Small intestine (tissue), 7 donors: ENCODE data around the gene CNTLN. TPM values are rescaled to one million over a fixed set of nuclear protein-coding genes. Genes with fewer than 3 reads are reported as not detected.
"Not testable (repeated sequence)": the region's sequence is repeated elsewhere in the genome, so short reads cannot be mapped to it uniquely, and the experiment has no call there.

Source experiments
- DNase-seq, 2 donors: peaks; one replicate each; pipeline versions ENCODE4 v3.0.0 to v3.0.0-alpha.2; 2013
- FAIRE-seq: peaks from 2 replicates; lab custom pipeline; 2012; peaks lifted over from hg19 to GRCh38; lab: Jason Lieb, UNC
- H3K27ac ChIP-seq, 3 donors: one replicate each; pipeline ENCODE4 v1.5.1; 2013; ENCODE audit warnings: low read length in 2 of 3, mild to moderate bottlenecking in 2 of 3, control low read depth in 1 of 3, inconsistent platforms in 1 of 3, low read depth in 1 of 3, moderate library complexity in 1 of 3
- H3K27me3 ChIP-seq, 3 donors: one replicate each; pipeline ENCODE4 v1.6.1; 2013; ENCODE audit warnings: low read length in 3 of 3, inconsistent platforms in 1 of 3; ENCODE audit not compliant: control insufficient read depth in 3 of 3, insufficient read depth in 3 of 3
- H3K36me3 ChIP-seq, 3 donors: one replicate each; pipeline ENCODE4 v1.6.1; 2013; ENCODE audit warnings: low read length in 3 of 3, inconsistent platforms in 1 of 3, low read depth in 1 of 3, mild to moderate bottlenecking in 1 of 3, moderate library complexity in 1 of 3; ENCODE audit not compliant: control insufficient read depth in 3 of 3, insufficient read depth in 2 of 3
- H3K4me1 ChIP-seq, 3 donors: one replicate each; pipeline ENCODE4 v1.6.1; 2013; ENCODE audit warnings: low read length in 2 of 3, inconsistent platforms in 1 of 3, low read depth in 1 of 3, mild to moderate bottlenecking in 1 of 3, moderate library complexity in 1 of 3; ENCODE audit not compliant: control insufficient read depth in 3 of 3, insufficient read depth in 2 of 3
- H3K4me3 ChIP-seq, 3 donors: one replicate each; pipeline ENCODE4 v1.5.1; 2013; ENCODE audit warnings: low read length in 3 of 3, control low read depth in 1 of 3, inconsistent platforms in 1 of 3, low read depth in 1 of 3, mild to moderate bottlenecking in 1 of 3, moderate library complexity in 1 of 3
- H3K9me3 ChIP-seq, 2 donors: one replicate each; pipeline ENCODE4 v1.6.1; 2013; ENCODE audit warnings: low read depth in 1 of 2, low read length in 1 of 2; ENCODE audit not compliant: control insufficient read depth in 2 of 2, insufficient read depth in 1 of 2
- WGBS, 3 donors: extraction: QIAGEN DNeasy Blood & Tissue Kit; methylation state at CpG; one replicate each; pipeline ENCODE4 v1.1.7; 2013; 5-methylcytosine and 5-hydroxymethylcytosine counted together
- polyA plus RNA-seq, 4 donors: library from polyadenylated mRNA; stranded (reverse) in 3 of 4; unstranded in 1 of 4; fragments of 200-250 nt in 3 of 4; fragments of 120-200 nt in 1 of 4; gene quantifications; one replicate each; pipeline versions ENCODE4 v1.2.1 to v1.2.3, GENCODE V29; 2013
- donor health status: healthy with polysubstance abuse.
- donor health status: control.
- donor health status: control.
- donor health status: Bipolar disorder and iron deficiency.
- donor health status: healthy.

CNTLN gene
- polyA plus RNA-seq, 4 donors = 0.54 to 4.0 (median 3.0) TPM; not detected in 1

DNA sequence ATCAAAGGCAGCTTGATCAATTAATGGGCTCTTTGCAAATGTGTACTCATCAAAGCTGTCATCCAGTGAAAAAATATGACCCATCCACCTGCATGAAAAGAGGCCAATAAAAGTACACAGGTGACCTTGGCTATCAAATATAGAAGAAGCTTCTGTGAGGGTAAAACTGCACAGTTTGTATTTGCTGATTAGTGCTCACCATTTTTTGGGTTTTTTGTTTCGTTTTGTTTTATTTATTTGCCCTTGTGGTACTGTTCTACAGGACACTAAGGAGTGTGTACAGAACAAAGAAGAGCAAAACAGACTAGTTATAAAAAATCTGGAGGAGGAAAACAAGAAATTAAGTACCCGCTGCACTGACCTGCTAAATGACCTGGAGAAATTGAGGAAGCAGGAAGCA, 101.3 kb downstream of the CNTLN start:
- DNase-seq (no peak), FAIRE-seq (no peak)
- Histone ChIP-seq H3K36me3 (no peaks in the 10 kb centered on the region), H3K27me3 (no peaks in the 10 kb centered on the region), H3K9me3 (no peaks in the 10 kb centered on the region), H3K4me3 (no peak overlapping the region), H3K27ac (no peak overlapping the region), H3K4me1 (no peaks in the 10 kb centered on the region)
- 65 to 70% (median 69%) methylated on average over 2 of the region's 2 CpGs for WGBS, 3 donors

DNA sequence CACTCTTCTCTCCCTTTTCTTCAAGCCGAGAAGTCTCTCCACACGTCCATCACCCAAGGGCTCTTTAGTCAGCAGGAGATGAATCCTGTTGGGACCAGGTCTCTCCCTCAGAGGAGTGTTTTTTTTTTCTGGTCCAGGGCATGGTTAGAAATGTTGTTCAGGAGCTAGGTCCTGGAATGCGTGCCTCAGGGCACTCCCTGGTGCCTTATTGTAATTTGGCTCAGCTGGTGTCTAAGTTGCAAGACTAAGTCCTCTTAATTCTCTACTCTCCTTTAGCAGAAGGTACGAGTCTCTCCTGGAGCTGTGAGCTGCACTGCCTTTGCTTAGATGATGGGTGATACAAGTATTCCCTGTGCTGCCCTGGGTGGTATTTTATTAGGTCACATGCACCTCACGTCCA, 111.9 kb downstream of the CNTLN start:
- Histone ChIP-seq H3K36me3 (peaks cover 0 to 2% (median 0%) of the 10 kb centered on the region in 3 donors), H3K9me3 (peaks cover 0 to 21% of the 10 kb centered on the region in 2 donors), H3K27me3 (no peaks in the 10 kb centered on the region), H3K27ac (no peak overlapping the region), H3K4me1 (no peaks in the 10 kb centered on the region), H3K4me3 (no peak overlapping the region)
- no peak for FAIRE-seq
- no peak for DNase-seq
- 86 to 94% (median 87%) methylated on average over 5 of the region's 5 CpGs for WGBS, 3 donors

DNA sequence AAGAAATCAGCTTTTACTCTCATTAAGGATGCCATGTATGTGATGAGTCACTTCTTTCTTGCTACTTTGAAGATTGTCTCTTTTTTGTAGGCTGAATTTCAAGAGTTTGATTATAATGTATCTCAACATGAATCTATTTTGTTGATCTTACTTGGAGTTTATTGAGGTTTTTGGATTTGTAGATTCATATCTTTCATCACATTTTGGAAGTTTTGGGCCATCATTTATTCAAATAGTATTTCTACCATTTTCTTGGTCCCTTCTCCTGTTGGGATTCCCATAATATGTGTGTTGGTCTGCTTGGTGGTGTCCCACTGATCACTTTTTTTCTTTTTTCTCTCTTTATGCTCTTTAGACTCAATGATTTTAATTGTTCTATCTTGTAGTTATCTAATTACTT, 116.3 kb downstream of the CNTLN start:
- Histone ChIP-seq H3K4me3 (no peak overlapping the region), H3K4me1 (no peaks in the 10 kb centered on the region), H3K27ac (no peak overlapping the region), H3K9me3 (peaks cover 0 to 13% of the 10 kb centered on the region in 2 donors), H3K27me3 (no peaks in the 10 kb centered on the region), H3K36me3 (peaks cover 0 to 2% (median 0%) of the 10 kb centered on the region in 3 donors)
- no peak for FAIRE-seq
- DNase-seq = no peak

DNA sequence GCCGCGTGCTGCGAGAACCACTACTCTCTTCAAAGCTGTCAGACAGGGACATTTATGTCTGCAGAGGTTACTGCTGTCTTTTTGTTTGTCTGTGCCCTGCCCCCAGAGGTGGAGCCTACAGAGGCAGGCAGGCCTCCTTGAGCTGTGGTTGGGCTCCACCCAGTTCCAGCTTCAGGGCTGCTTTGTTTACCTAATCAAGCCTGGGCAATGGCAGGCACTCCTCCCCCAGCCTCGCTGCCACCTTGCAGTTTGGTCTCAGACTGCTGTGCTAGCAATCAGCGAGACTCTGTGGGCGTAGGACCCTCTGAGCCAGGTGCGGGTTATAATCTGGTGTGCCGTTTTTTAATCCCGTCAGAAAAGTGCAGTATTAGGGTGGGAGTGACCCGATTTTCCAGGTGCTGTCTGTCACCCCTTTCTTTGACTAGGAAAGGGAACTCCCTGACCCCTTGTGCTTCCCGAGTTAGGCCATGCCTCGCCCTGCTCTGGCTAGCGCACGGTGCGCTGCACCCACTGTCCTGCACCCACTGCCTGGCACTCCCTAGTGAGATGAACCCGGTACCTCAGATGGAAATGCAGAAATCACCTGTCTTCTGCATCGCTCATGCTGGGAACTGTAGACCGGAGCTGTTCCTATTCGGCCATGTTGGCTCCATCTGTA, 133.8 kb downstream of the CNTLN start:
- not testable (repeated sequence) for H3K36me3 ChIP-seq, H3K9me3 ChIP-seq, FAIRE-seq, H3K4me1 ChIP-seq, H3K4me3 ChIP-seq, H3K27me3 ChIP-seq, DNase-seq, H3K27ac ChIP-seq
- WGBS, 3 donors = 86 to 87% (median 87%) methylated on average over 19 of the region's 19 CpGs

DNA sequence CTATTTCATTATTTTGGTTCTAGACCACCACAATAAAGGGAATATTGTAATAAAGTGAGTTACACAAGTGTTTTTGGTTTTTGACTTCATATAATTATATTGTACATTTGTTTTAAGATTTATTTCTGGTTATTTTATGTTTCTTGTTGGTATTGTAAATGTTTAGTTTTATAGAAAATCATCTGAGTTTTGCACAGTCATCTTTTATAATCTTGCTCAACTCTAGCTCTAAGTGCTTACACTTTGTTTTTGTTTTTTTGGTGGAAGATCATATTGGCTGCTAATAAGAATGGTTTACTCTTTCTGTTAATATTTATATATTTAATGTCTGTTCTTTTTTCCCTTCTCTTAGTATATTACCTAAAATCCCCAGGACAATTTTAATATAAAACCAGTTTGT, 135.0 kb downstream of the CNTLN start:
- FAIRE-seq (no peak), DNase-seq (no peak)
- H3K4me1 ChIP-seq = no peaks in the 10 kb centered on the region
- no peaks in the 10 kb centered on the region for H3K36me3 ChIP-seq
- no peak overlapping the region for H3K27ac ChIP-seq
- H3K9me3 ChIP-seq = no peaks in the 10 kb centered on the region
- no peak overlapping the region for H3K4me3 ChIP-seq
- H3K27me3 ChIP-seq = no peaks in the 10 kb centered on the region

DNA sequence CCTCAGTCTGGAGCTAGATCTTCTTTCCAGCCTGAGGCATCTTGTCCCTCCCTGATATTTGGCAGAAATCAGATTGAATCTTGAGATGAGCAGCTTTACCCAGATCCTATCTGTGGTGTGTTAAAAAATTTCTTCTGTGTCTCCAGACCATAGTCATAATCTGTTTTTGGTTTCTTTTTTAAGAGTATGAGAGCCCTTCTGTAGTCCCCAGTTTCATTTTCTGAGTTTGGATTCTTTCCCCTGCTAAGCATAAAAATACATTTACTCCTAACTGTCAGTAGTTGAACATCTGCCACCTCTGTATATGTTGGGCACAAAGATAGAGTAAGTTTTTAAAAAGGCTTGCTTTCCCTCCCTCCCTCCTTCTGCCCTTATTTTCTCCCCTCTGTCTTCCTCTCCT, 137.7 kb downstream of the CNTLN start:
- Histone ChIP-seq H3K4me1 (no peaks in the 10 kb centered on the region), H3K4me3 (no peak overlapping the region), H3K36me3 (no peaks in the 10 kb centered on the region), H3K9me3 (no peaks in the 10 kb centered on the region), H3K27me3 (no peaks in the 10 kb centered on the region), H3K27ac (no peak overlapping the region)
- FAIRE-seq (no peak), DNase-seq (no peak)

DNA sequence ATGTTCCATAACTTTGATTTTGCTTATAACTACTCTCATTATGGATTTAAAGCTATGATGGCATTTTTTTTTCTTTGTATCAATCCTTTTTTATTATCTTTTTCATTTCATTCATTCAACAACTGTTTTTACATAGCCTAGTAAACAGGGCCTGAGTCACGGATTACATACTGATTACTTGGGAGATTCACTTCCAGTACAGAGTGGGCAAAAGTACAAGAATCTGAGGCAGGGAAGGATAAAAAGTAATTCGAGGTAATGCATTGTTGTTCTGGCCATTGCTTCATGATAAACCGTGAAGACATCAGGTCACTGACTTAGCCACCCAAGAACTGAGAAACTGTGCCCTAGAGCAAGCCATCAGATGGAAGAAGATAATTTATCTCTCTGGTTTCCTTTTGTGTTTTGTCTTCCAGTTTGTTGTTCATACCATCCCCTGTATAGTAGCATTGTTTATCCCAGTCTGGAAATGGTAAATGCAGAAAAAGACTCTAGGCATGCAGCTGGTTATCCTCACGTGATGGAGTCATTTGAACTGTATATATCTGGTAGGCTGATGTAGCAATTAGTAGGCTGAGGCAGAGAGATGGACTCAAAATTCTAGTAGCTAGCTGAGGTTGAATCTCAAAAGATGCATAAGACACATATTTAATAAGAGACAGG, 145.6 kb downstream of the CNTLN start:
- FAIRE-seq = no peak
- 80 to 88% (median 87%) methylated on average over 4 of the region's 4 CpGs for WGBS, 3 donors
- no peak overlapping the region for H3K27ac ChIP-seq

DNA sequence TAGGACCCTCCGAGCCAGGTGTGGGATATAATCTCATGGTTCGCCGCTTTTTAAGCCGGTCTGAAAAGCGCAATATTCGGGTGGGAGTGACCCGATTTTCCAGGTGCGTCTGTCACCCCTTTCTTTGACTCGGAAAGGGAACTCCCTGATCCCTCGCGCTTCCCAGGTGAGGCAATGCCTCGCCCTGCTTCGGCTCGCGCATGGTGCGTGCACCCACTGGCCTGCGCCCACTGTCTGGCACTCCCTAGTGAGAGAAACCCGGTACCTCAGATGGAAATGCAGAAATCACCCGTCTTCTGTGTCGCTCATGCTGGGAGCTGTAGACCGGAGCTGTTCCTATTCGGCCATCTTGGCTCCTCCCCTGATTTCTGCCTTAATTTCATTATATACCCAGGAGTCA, 155.8 kb downstream of the CNTLN start:
- not testable (repeated sequence) for H3K4me3 ChIP-seq, H3K27ac ChIP-seq, H3K9me3 ChIP-seq, FAIRE-seq, DNase-seq, H3K36me3 ChIP-seq, H3K27me3 ChIP-seq, H3K4me1 ChIP-seq
- 95 to 100% (median 96%) methylated on average over 13 to 16 of the region's 22 CpGs for WGBS, 3 donors

More for the DNA sequence above, 145.6 kb downstream of the CNTLN start:
- Histone ChIP-seq H3K4me3 (no peak overlapping the region), H3K27me3 (no peaks in the 10 kb centered on the region), H3K36me3 (no peaks in the 10 kb centered on the region), H3K9me3 (no peaks in the 10 kb centered on the region), H3K4me1 (no peaks in the 10 kb centered on the region)
- no peak for DNase-seq

DNA sequence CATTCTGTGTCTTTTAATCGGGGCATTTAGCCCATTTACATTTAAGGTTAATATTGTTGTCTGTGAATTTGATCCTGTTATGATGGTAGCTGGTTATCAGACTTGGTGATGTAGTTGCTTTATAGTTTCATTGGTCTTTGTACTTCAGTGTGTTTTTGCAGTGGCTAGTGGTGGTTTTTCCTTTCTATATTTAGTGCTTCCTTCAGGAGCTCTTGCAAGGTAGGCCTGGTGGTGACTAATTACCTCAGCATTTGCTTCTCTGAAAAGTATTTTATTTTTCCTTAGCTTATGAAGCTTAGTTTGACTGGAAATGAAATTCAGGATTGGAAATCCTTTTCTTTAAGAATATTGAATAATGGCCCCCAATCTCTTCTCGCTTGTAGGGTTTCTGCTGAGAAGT, 156.9 kb downstream of the CNTLN start:
- Histone ChIP-seq H3K4me1 (no peaks in the 10 kb centered on the region), H3K27me3 (no peaks in the 10 kb centered on the region), H3K9me3 (peaks cover 0 to 9% of the 10 kb centered on the region in 2 donors), H3K27ac (no peak overlapping the region), H3K4me3 (no peak overlapping the region), H3K36me3 (peaks cover 0 to 7% (median 0%) of the 10 kb centered on the region in 3 donors)
- no peak for DNase-seq
- 91 to 98% (median 97%) methylated on average over 2 of the region's 2 CpGs for WGBS, 3 donors
- FAIRE-seq = no peak
